Sigmoid colon (tissue), 4 donors: ENCODE measurements around the gene TF.

Experiments
- EP300 ChIP-seq, 4 donors: sonication (generic); formaldehyde crosslinking; IDR thresholded peaks; one replicate each; pipeline ENCODE4 v1.6.1; 2017; ENCODE audit warnings: antibody characterized with exemption in 4 of 4
- POLR2A ChIP-seq, 2 donors: fragments of 450-650 bp; IDR thresholded peaks; one replicate each; pipeline ENCODE4 v1.6.1; 2016; ENCODE audit warnings: antibody characterized with exemption in 2 of 2, mild to moderate bottlenecking in 2 of 2, moderate library complexity in 2 of 2
- TF ChIP-seq, protein P1 (sequence below), 4 experiments: fragments of 450-650 bp in 3 of 4; fragments of 200-600 bp in 1 of 4; IDR thresholded peaks; one replicate each; pipeline ENCODE4 v1.5.1; 2016 to 2019; ENCODE audit warnings: antibody characterized with exemption in 4 of 4, mild to moderate bottlenecking in 3 of 4, moderate library complexity in 2 of 4

DNA sequence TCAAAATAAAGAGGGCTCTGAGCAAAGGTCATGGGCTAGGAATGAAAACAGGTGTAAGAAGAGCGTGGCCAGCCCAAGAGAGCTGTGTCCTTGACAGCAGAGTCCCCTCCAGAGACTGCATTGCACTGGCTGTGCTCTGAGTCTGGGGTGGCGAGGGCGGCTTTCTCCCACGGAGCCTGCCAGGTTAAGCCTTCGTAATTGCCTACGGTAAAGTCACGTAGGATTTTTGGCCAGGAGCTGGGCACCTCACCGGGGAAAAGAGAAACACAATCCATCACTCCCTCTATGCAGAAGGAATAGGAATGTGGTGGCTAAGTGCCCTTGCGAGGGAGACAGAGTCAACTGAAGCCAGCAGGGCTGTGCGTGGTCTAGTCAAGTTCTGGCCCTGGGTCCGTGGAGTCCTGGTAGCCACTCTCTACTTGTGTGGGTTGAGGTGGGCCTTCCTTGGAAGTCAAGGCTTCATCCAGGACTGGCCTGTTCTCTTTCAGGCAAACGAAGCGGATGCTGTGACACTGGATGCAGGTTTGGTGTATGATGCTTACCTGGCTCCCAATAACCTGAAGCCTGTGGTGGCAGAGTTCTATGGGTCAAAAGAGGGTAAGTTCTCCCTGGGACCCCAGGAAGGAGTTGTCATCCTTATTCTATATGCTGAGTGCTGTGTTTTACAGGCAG lies 7.0 kb downstream of the TF start:
- TF ChIP-seq, protein P1, sequence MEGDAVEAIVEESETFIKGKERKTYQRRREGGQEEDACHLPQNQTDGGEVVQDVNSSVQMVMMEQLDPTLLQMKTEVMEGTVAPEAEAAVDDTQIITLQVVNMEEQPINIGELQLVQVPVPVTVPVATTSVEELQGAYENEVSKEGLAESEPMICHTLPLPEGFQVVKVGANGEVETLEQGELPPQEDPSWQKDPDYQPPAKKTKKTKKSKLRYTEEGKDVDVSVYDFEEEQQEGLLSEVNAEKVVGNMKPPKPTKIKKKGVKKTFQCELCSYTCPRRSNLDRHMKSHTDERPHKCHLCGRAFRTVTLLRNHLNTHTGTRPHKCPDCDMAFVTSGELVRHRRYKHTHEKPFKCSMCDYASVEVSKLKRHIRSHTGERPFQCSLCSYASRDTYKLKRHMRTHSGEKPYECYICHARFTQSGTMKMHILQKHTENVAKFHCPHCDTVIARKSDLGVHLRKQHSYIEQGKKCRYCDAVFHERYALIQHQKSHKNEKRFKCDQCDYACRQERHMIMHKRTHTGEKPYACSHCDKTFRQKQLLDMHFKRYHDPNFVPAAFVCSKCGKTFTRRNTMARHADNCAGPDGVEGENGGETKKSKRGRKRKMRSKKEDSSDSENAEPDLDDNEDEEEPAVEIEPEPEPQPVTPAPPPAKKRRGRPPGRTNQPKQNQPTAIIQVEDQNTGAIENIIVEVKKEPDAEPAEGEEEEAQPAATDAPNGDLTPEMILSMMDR (IDR thresholded peaks at IDR 0.05) = no peak
- TF ChIP-seq EP300 (IDR thresholded peaks at IDR 0.05) (no peak), POLR2A (IDR thresholded peaks at IDR 0.05) (no peak)
